Measurements from ENCODE around the gene PDILT. TPM values are rescaled to one million over a fixed set of nuclear protein-coding genes. Genes with fewer than 3 reads are reported as not detected.
"Not testable (repeated sequence)": the region's sequence is repeated elsewhere in the genome, so short reads cannot be mapped to it uniquely, and the experiment has no call there.

The PDILT gene, protein sequence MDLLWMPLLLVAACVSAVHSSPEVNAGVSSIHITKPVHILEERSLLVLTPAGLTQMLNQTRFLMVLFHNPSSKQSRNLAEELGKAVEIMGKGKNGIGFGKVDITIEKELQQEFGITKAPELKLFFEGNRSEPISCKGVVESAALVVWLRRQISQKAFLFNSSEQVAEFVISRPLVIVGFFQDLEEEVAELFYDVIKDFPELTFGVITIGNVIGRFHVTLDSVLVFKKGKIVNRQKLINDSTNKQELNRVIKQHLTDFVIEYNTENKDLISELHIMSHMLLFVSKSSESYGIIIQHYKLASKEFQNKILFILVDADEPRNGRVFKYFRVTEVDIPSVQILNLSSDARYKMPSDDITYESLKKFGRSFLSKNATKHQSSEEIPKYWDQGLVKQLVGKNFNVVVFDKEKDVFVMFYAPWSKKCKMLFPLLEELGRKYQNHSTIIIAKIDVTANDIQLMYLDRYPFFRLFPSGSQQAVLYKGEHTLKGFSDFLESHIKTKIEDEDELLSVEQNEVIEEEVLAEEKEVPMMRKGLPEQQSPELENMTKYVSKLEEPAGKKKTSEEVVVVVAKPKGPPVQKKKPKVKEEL
- total RNA-seq = not detected
- polyA plus RNA-seq (ENCODE audit: insufficient read length in 2 of 2) = not detected
- long read RNA-seq, donor 1 = 0 reads
- long read RNA-seq, donor 2 = 0 reads
- long read RNA-seq, donor 3 = 0 reads
- long read RNA-seq, donor 4 = 0 reads

DNA sequence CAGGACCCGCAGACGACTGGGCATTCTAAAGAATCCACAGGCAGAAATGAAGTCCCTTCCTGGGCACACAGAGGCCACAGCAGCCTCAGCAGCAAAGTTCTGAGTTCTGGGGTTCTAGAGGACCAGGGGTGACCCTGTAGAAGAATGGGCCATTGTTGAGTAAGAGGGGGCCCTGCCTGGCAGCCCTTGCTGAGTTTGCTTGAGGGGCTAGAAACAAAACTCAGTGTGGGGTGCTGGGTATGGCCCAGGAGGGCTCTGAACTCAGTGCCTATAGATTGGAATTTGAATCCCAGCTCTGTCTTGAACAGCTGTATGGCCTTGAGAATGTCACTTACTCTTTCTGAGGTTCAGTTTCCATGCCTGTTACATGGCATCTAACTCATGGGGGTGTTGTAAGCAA, at the start of gene PDILT:
PDILT (minus strand) TSS at position 101 of the 400 bp plus-strand sequence. CDS start 5,437 bp downstream, outside the sequence.
- no peak within 1 kb of the TSS for H3K4me3 ChIP-seq (ENCODE audit: low read depth, low read length)
- no peaks in the 10 kb centered on the region for H3K27me3 ChIP-seq (ENCODE audit: control insufficient read depth, insufficient read depth, low read length)
- no peak for DNase-seq (ENCODE audit: low read depth in 4 of 6, low spot score in 6 of 6)
- WGBS (ENCODE audit: insufficient coverage) = 92% methylated on average over 2 of the region's 2 CpGs
- no peaks in the 10 kb centered on the region for H3K36me3 ChIP-seq (ENCODE audit: control insufficient read depth, insufficient read depth, low read length)
- no peak within 1 kb of the TSS for H3K27ac ChIP-seq (ENCODE audit: low read depth, low read length)
- no peaks in the 10 kb centered on the region for H3K9me3 ChIP-seq (ENCODE audit: control insufficient read depth, insufficient read depth, low read length)
- no peaks in the 10 kb centered on the region for H3K4me1 ChIP-seq (ENCODE audit: control insufficient read depth, insufficient read depth, low read length)

DNA sequence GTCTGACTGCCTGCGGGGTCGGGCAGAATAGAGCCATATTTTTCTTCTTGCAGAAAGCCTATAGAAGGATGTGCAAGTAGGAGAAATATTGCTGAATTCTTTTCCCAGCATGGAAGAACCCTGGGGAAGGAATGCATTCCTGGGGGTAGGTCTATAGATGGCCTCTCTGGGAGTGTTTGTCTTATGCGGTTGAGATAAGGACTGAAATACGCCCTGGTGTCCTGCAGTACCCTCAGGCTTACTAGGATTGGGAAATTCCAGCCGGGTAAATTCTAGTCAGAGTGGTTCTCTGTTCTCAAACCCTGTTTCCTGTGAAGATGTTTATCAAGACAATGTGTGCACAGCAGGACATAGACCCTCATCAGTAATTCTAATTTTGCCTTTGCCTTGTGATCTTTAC, 49.1 kb upstream of the PDILT start:
- not testable (repeated sequence) for H3K27ac ChIP-seq (ENCODE audit: low read depth, low read length); H3K36me3 ChIP-seq (ENCODE audit: control insufficient read depth, insufficient read depth, low read length); H3K4me1 ChIP-seq (ENCODE audit: control insufficient read depth, insufficient read depth, low read length); H3K27me3 ChIP-seq (ENCODE audit: control insufficient read depth, insufficient read depth, low read length); H3K9me3 ChIP-seq (ENCODE audit: control insufficient read depth, insufficient read depth, low read length); DNase-seq (ENCODE audit: low read depth in 4 of 6, low spot score in 6 of 6); H3K4me3 ChIP-seq (ENCODE audit: low read depth, low read length)
- no CpG with 5 or more reads among the region's 5 CpGs for WGBS (ENCODE audit: insufficient coverage)

DNA sequence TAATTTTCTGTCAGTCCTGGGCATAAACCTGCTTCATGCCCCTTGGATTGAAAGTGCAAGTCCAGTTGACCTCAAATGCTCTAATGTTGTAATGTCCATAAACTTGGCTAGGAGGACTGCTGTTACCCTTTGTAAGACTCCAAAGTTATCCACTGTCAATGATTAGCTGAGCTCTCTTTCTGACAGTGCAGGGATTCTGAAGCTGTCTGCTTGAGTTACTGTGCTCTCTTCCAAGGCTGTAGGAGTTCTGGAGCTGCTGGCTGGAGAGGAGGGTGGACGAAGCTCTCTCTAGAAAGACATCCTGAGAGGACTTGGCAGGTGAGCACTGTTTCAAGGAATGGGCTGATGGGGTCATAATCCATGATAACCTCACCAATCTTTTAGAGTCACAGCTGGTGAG, 46.8 kb upstream of the PDILT start, which contains the start of gene ACSM2A:
ACSM2A (plus strand) TSS at position 158 of the 400 bp plus-strand sequence. CDS start 8,594 bp downstream, outside the sequence.
- WGBS (ENCODE audit: insufficient coverage) = no CpG with 5 or more reads among the region's 1 CpG
- not testable (repeated sequence) for H3K36me3 ChIP-seq (ENCODE audit: control insufficient read depth, insufficient read depth, low read length); H3K27me3 ChIP-seq (ENCODE audit: control insufficient read depth, insufficient read depth, low read length); H3K9me3 ChIP-seq (ENCODE audit: control insufficient read depth, insufficient read depth, low read length); DNase-seq (ENCODE audit: low read depth in 4 of 6, low spot score in 6 of 6); H3K4me3 ChIP-seq (ENCODE audit: low read depth, low read length); H3K4me1 ChIP-seq (ENCODE audit: control insufficient read depth, insufficient read depth, low read length); H3K27ac ChIP-seq (ENCODE audit: low read depth, low read length)

DNA sequence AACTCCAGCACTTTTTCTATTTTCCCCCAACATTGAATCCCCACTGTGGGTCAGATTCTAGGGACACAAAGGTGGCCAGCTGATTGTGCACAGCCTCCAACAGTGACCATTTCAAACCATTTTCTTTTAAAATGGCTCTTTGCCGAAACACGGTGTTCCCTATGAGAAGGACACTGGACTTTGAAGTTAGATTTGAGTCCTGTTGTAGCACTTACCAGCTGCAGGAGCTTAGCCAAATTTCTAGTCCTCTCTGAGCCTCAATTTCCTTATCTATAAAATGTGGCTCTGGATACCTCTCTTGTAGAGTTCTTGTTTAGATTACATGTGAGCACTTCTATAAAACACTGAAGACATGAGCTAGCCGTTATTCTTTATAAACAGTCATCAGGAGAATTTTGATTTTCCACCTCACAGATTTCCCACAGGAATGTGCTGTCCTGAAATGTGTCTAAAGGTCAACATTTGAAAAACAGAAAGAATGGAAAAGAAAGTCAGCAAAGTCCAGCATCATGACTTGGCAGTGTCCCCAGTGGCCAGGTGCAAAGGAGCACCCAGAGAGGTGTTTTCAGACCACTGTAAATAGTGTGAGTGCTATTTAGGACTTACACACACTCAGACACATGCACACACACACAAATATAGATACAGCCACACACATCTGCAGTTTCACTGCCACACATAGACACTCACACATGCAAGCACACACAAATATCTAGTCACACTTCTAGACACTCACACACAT, 42.3 kb upstream of the PDILT start:
- not testable (repeated sequence) for H3K27me3 ChIP-seq (ENCODE audit: control insufficient read depth, insufficient read depth, low read length); DNase-seq (ENCODE audit: low read depth in 4 of 6, low spot score in 6 of 6); H3K4me1 ChIP-seq (ENCODE audit: control insufficient read depth, insufficient read depth, low read length); H3K36me3 ChIP-seq (ENCODE audit: control insufficient read depth, insufficient read depth, low read length); H3K9me3 ChIP-seq (ENCODE audit: control insufficient read depth, insufficient read depth, low read length); H3K27ac ChIP-seq (ENCODE audit: low read depth, low read length); H3K4me3 ChIP-seq (ENCODE audit: low read depth, low read length)
- no CpG with 5 or more reads among the region's 3 CpGs for WGBS (ENCODE audit: insufficient coverage)

DNA sequence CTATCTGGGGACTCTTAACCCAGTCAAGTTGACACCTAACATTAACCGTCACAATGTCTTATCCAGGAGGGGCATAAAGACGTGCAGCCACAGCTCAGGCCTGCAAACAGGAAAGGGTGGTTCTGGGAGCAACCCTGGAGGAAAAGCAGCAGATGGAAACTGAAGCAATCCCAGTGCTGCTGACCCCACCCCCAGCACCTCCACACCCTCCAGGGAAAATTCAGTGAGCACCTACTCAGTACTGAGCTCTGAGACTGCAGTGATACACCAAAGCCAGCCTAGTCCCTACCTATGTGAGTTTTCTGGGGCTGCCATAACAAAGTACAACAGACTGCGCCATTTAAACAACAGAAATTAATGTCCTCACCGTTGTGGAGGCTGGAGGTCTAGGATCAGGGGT, 37.3 kb upstream of the PDILT start:
- not testable (repeated sequence) for H3K36me3 ChIP-seq (ENCODE audit: control insufficient read depth, insufficient read depth, low read length); H3K27ac ChIP-seq (ENCODE audit: low read depth, low read length); H3K9me3 ChIP-seq (ENCODE audit: control insufficient read depth, insufficient read depth, low read length); DNase-seq (ENCODE audit: low read depth in 4 of 6, low spot score in 6 of 6); H3K4me1 ChIP-seq (ENCODE audit: control insufficient read depth, insufficient read depth, low read length); H3K4me3 ChIP-seq (ENCODE audit: low read depth, low read length); H3K27me3 ChIP-seq (ENCODE audit: control insufficient read depth, insufficient read depth, low read length)
- 100% methylated on average over 1 of the region's 4 CpGs for WGBS (ENCODE audit: insufficient coverage)

DNA sequence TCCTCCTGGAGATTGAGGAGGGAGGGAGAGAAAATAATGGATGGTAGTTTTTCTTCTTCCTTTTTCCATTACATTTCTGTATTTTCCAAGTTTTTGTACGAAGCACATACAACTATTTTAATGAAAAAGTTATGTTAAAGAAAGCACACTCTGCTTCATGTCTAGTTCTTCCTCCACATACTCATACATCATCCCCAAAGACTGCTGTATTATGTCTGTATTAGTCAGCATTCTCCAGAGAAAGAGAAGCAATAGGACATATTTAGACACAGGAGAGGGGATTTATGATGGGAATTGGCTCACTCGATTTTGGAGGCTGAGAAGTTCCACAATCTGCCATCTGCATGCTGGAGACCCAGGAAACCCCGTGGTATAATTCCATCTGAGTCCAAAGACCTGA, 36.7 kb upstream of the PDILT start:
- no peaks in the 10 kb centered on the region for H3K9me3 ChIP-seq (ENCODE audit: control insufficient read depth, insufficient read depth, low read length)
- no peak overlapping the region for H3K27ac ChIP-seq (ENCODE audit: low read depth, low read length)
- 100% methylated on average over 2 of the region's 3 CpGs for WGBS (ENCODE audit: insufficient coverage)
- H3K27me3 ChIP-seq (ENCODE audit: control insufficient read depth, insufficient read depth, low read length) = no peaks in the 10 kb centered on the region
- no peak overlapping the region for H3K4me3 ChIP-seq (ENCODE audit: low read depth, low read length)
- DNase-seq (ENCODE audit: low read depth in 4 of 6, low spot score in 6 of 6) = no peak
- H3K4me1 ChIP-seq (ENCODE audit: control insufficient read depth, insufficient read depth, low read length) = no peaks in the 10 kb centered on the region
- no peaks in the 10 kb centered on the region for H3K36me3 ChIP-seq (ENCODE audit: control insufficient read depth, insufficient read depth, low read length)

DNA sequence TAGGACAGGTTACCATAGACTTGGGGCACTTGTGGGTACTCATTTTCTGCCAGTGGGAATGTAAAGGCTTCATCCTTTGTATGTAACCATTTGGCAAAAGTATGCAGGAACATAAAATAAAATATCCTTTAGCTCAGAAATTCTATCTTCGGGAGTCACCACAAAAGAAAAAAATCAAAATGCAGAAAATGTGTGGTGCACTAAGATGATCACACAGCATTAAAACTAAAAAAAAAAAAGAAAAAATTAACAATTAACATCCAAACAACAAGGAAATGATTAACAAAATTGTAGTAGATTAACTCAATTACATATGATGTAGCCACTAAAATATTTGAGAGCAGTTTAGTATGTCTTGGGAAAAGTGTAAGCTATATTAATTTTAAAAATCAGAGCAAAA, 36.2 kb upstream of the PDILT start:
- not testable (repeated sequence) for H3K27ac ChIP-seq (ENCODE audit: low read depth, low read length); H3K27me3 ChIP-seq (ENCODE audit: control insufficient read depth, insufficient read depth, low read length); H3K4me3 ChIP-seq (ENCODE audit: low read depth, low read length); H3K4me1 ChIP-seq (ENCODE audit: control insufficient read depth, insufficient read depth, low read length); H3K36me3 ChIP-seq (ENCODE audit: control insufficient read depth, insufficient read depth, low read length); H3K9me3 ChIP-seq (ENCODE audit: control insufficient read depth, insufficient read depth, low read length)
- no CpG with 5 or more reads among the region's 1 CpG for WGBS (ENCODE audit: insufficient coverage)
- DNase-seq (ENCODE audit: low read depth in 4 of 6, low spot score in 6 of 6) = peak in 1 of 6 donors; percentile 1

DNA sequence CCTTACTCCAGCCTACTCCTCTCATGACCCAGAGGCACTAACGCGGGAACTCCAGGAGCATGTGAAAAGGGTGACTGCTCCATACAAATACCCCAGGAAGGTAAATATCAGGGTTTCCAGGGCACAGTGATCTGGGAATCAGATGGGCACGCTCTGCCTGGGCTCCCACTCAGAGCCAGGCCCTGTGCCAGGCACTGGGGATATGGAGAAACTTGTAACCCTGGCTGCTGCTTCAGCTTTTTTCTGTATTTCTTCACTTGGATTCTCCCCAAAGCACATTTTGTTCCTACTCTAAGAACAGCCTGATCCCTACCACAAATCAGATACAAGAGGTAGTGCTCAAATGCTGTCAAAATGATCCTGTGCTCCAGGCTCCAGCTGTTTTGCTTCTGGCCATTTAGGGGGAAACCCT, 35.3 kb upstream of the PDILT start:
- not testable (repeated sequence) for H3K4me3 ChIP-seq (ENCODE audit: low read depth, low read length); H3K4me1 ChIP-seq (ENCODE audit: control insufficient read depth, insufficient read depth, low read length); H3K9me3 ChIP-seq (ENCODE audit: control insufficient read depth, insufficient read depth, low read length); H3K36me3 ChIP-seq (ENCODE audit: control insufficient read depth, insufficient read depth, low read length); H3K27me3 ChIP-seq (ENCODE audit: control insufficient read depth, insufficient read depth, low read length); H3K27ac ChIP-seq (ENCODE audit: low read depth, low read length)
- peak in 1 of 6 donors; percentile 32 for DNase-seq (ENCODE audit: low read depth in 4 of 6, low spot score in 6 of 6)
- WGBS (ENCODE audit: insufficient coverage) = 14% methylated on average over 1 of the region's 3 CpGs

DNA sequence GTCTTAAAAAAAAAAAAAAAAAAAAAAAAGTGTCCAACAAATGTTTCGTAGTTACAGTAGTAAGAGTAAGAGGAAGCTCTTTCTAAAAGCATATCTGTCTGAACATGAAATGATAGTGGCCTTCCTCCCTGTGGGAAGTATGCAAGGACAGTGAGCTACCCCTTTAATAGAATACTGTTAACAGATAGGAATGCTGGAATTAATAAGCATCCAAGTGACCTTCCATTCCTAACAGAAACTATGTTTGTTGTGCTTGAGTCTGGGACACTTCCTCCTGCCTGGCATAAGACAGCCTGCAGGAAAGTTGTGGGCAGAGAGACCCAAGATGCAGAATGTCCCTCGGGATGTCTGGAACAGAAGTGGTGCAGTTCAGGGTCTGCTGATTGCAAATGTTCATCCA, 34.4 kb upstream of the PDILT start:
- not testable (repeated sequence) for H3K9me3 ChIP-seq (ENCODE audit: control insufficient read depth, insufficient read depth, low read length); H3K4me3 ChIP-seq (ENCODE audit: low read depth, low read length); DNase-seq (ENCODE audit: low read depth in 4 of 6, low spot score in 6 of 6); H3K27me3 ChIP-seq (ENCODE audit: control insufficient read depth, insufficient read depth, low read length); H3K4me1 ChIP-seq (ENCODE audit: control insufficient read depth, insufficient read depth, low read length); H3K36me3 ChIP-seq (ENCODE audit: control insufficient read depth, insufficient read depth, low read length); H3K27ac ChIP-seq (ENCODE audit: low read depth, low read length)
- WGBS (ENCODE audit: insufficient coverage) = no CpG with 5 or more reads among the region's 2 CpGs
